ENCODE measurements around the gene SGMS2.

SGMS2 gene

DNA sequence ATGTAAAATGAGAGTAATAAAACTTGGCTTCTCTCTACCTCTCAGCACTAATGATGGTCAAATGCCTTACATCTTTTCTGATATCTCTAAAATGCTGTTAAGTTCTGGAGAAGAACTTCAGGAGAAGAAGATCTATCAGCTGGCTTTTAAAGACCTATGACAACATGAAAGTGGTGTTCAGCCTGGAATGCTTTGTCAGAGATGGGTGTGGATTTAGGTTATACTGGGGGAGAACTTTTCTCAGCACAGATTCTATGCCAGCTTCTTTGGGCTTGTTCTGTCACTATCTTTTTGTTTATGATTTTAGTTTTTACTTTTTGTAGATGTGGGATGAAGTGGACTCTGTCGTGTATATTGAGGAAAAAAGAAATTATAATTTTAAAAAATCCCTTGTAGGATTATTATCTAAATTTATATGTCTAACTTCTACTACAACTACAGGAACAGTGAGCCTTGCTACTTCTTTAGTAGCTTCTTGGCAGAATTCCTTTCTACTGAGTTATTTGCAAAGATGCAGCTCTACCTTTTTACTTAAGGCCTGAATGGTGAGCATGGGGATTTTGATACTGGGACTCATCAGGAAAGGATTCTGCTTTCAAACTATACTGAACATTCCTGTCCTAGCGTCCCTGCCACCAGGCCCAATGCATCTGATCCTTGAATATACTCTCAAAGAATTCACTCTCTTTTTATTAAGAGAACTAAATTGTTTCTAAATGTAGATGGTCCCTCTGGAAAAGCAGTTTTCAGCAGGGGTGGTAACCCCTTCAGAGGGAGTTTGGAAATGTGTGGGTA, 126.2 kb downstream of the SGMS2 start:
- TF ChIP-seq, protein P1, sequence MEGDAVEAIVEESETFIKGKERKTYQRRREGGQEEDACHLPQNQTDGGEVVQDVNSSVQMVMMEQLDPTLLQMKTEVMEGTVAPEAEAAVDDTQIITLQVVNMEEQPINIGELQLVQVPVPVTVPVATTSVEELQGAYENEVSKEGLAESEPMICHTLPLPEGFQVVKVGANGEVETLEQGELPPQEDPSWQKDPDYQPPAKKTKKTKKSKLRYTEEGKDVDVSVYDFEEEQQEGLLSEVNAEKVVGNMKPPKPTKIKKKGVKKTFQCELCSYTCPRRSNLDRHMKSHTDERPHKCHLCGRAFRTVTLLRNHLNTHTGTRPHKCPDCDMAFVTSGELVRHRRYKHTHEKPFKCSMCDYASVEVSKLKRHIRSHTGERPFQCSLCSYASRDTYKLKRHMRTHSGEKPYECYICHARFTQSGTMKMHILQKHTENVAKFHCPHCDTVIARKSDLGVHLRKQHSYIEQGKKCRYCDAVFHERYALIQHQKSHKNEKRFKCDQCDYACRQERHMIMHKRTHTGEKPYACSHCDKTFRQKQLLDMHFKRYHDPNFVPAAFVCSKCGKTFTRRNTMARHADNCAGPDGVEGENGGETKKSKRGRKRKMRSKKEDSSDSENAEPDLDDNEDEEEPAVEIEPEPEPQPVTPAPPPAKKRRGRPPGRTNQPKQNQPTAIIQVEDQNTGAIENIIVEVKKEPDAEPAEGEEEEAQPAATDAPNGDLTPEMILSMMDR (IDR thresholded peaks at IDR 0.05; ENCODE audit: control insufficient read depth, insufficient read depth, low read depth, low read length, missing control alignments): no peak
- H3K4me3 ChIP-seq (ENCODE audit: control insufficient read depth, low read depth, low read length): no peak overlapping the region
- DNase-seq (ENCODE audit: low read depth): no peak

DNA sequence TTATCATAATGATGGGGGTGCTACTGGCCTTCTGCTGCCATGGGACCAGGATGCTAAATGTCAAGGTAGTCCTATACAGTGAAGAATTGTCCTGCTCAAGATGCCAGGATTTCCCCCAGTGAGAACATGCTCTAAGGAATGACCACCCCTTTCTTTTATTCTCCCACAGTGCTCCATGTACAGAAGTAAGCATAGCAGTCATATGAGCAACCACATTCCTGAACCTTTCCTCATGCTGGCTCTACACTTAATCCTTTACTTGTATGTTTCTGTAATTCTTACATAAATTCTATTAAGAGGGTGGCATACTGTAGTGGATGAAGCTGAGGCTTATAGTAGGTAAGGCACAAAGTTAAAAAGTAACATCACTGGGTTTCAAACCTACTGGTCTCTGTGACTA, 126.8 kb downstream of the SGMS2 start:
- no peak overlapping the region for H3K4me3 ChIP-seq (ENCODE audit: control insufficient read depth, low read depth, low read length)
- DNase-seq (ENCODE audit: low read depth): peak; percentile 49
- TF ChIP-seq, protein P1 (IDR thresholded peaks at IDR 0.05; ENCODE audit: control insufficient read depth, insufficient read depth, low read depth, low read length, missing control alignments): no peak

DNA sequence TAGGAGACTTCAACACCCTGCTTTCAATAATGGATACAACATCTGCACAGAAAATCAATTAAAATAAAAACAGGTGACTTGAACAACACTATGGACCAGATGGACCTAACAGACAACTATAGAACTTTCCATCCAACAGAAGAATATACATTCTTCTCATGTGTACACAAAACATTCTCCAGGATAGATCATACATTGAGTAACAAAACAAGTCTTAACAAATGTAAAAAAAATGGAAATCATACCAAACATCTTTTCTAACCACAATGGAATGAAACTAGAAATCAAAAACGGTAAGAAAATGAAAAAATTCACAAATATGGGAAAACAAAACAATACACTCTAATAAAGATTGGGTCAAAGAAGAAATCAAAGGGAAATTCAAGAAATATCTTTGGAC, 131.3 kb downstream of the SGMS2 start:
- TF ChIP-seq, protein P1 (IDR thresholded peaks at IDR 0.05; ENCODE audit: control insufficient read depth, insufficient read depth, low read depth, low read length, missing control alignments): no peak
- H3K4me3 ChIP-seq (ENCODE audit: control insufficient read depth, low read depth, low read length): no peak overlapping the region
- no peak for DNase-seq (ENCODE audit: low read depth)
